Measurements from ENCODE around the gene ISY1. TPM values are rescaled to one million over a fixed set of nuclear protein-coding genes. Genes with fewer than 3 reads are reported as not detected.
A peak's percentile ranks its signal among the peaks of the same experiment; 100 is the strongest.
"Not testable (repeated sequence)": the region's sequence is repeated elsewhere in the genome, so short reads cannot be mapped to it uniquely, and the experiment has no call there.

ISY1 gene
- 37.1 TPM for polyA plus RNA-seq (2013, experiment 1 of 2; ENCODE audit: insufficient read length)
- polyA plus RNA-seq (2013, experiment 2 of 2; ENCODE audit: insufficient read length) = 38.5 TPM

GRCh38 chr3:129160891-129161859 is at the start of gene ISY1:
TSS of gene ISY1 (minus strand) at chr3:129161063. CDS start at chr3:129160975, 88 bp downstream.
- DNase-seq = peak; percentile 97

DNA sequence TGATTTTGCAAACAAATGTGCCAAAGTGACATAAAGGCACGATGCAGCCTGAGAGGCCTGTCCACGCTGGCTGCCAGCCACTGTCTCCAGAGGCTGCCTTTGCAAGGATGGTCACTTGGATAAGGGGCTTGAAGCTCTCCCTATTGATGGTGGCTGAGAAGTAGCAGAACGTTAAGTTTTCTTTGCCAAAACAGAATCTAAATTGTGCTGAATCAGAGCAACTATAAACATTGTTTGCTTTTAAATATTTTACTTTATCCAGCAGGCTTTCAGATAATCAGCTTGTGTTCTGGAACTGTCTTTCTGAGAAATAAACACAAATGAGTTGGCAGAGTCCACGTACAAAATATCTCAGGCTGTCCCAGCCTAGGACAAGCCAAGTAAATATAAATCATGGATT is 46.6 kb upstream of the ISY1 start:
- DNase-seq = no peak

DNA sequence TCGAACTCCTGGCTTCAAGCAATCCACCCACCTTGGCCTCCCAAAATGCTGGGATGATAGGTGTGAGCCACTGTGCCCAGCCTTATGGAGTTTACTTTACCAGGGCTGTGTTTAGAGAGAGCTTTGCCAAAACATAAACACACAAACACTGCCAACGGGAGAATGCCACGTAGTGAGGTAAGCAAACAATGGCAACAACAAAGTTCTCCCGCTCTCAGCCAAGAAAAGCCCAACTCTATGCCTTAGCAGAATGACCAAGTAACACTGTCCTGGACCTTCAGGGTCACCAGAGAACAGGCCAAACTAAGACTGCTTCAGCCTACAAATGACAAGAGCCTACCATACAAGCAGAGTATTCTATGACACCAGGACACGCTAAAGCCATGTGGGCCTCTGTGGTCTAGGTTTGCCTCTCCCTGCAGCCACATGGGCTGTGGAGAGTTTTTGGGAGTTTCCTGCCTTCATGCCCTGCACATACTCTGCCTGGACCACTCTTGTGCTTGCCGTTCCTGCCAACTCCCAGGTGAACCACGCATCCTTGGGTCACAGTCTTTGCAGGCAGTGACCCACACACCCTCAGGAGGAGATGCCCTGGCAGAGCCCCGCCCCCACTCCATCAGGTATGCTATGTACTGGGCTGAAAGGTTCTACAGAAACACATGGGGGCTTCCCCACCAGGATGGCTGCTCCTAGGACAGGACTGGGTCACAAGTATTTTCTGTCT is 44.4 kb upstream of the ISY1 start:
- no peak for DNase-seq

DNA sequence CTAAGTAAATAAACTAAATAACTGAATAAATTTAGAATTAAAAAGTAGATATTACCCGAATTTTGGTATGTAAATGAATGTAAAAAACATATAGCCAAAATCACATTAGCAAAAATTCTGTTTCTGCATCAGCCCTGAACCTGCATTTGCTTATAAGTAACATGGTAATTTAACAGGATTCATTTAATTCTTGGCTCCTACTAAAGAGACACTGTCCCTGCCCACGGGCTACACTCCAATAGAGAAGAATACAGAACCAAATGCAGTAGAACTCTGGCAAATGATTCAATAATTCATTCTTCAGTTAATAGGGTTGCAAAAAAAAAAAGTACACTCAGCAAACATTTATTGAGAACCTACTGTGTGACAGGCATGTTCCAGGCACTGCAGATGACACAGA is 43.6 kb upstream of the ISY1 start:
- no peak for DNase-seq

DNA sequence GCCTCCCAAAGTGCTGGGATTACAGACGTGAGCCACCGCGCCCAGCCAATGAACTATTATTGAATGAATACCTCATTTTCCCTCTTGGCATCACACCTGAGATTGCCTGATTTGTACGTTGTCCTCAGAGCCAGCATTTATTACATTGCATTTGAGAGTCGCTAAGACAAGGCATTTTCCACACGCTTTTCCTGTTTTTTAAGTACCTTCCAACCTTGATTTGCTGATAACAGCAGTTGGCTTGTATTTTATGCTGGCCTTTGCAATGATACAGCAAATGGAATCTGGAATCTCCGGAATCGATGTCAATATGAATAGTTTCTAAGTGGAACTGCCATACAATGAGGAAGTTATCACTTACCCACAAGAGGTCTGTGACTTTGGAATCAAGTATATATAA is 38.5 kb upstream of the ISY1 start:
- DNase-seq = no peak

DNA sequence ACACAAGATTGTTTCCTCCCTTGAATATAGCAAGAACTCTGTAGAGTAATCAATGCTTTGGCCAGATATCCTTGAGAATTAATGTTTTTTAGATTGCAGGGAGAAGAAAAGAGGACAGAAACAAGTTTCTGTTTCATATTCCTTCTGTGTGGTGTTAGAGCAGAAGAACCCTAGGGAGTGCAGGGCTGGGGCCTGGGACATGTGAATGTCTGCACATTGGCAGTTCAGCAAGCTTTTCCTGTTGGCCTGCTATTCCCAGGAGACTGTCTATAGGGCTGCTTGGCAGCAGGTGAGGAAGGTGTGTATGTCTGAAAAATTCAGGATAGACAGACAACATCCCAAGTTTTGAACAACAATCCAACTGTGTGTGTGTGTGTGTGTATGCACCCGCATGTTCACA is 36.5 kb upstream of the ISY1 start:
- no peak for DNase-seq

- DNase-seq = no peak
Observed at GRCh38 chr3:129196601-129197000, 35.7 kb upstream of the ISY1 start.

- peak; percentile 92 for DNase-seq
Observed at GRCh38 chr3:129195731-129196256, 34.9 kb upstream of the ISY1 start.

DNA sequence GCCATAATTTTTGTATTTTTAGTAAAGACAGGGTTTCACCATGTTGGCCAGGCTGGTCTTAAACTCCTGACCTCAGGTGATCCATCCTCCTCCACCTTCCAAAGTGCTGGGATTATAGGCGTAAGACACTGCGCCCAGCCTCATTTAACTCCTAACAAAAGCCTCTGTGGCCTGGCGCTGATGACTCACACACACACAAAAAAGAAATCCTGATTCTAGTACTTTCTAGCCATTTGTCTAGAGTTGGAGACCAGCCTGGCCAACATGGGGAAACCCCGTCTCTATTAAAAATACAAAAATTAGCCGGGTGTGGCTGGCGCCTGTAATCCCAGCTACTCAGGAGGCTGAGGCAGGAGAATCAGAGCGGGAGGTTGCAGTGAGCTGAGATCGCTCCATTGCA is 28.9 kb upstream of the ISY1 start:
- DNase-seq = not testable (repeated sequence)

GRCh38 chr3:129187857-129188256 is 27.0 kb upstream of the ISY1 start:
- no peak for DNase-seq

GRCh38 chr3:129185783-129186182 is 24.9 kb upstream of the ISY1 start:
- DNase-seq = no peak

DNA sequence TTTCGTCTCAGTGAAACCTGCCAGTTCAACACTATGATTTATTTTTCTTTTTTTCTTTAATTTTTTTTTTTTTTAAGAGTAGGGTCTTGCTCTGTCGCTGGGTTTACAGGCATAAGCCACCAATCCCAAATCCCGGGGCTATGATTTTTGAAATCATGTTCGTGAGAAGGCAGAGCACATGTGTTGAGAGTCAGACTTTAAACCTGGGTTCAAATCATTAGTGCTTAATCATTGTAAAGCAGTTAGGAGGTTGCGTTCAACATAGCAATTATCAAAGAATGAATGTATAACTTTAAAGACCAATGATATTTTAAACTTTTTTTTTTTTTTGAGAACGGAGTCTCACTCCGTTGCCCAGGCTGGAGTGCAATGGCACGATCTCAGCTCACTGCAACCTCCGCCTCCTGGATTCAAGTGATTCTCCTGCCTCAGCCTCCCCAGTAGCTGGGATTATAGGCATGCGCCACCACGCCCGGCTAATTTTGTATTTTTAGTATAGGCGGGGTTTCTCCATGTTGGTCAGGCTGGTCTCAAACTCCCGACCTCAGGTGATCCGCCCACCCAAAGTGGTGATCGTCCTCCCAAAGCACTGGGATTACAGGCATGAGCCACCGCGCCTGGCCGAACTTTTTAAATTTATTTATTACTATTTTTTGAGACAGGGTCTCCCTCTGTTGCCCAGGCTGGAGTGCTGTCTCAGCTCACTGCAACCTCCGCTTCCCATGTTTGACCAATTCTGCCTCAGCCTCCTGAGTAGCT is 24.1 kb upstream of the ISY1 start:
- DNase-seq = not testable (repeated sequence)

GRCh38 chr3:129184396-129184657 is 23.5 kb upstream of the ISY1 start:
- DNase-seq = peak; percentile 22

GRCh38 chr3:129183569-129184395 is 22.9 kb upstream of the ISY1 start, which contains the start of gene CNBP:
TSS of gene CNBP (minus strand) at chr3:129183896. CDS start at chr3:129171757, 12,139 bp downstream.
- DNase-seq = peak; percentile 95

- DNase-seq = peak; percentile 52
Observed at GRCh38 chr3:129182390-129183185, 21.7 kb upstream of the ISY1 start.

GRCh38 chr3:129181819-129182218 is 21.0 kb upstream of the ISY1 start:
- no peak for DNase-seq

GRCh38 chr3:129180461-129180860 is 19.6 kb upstream of the ISY1 start:
- no peak for DNase-seq

GRCh38 chr3:129176051-129176450 is 15.2 kb upstream of the ISY1 start:
- no peak for DNase-seq

DNA sequence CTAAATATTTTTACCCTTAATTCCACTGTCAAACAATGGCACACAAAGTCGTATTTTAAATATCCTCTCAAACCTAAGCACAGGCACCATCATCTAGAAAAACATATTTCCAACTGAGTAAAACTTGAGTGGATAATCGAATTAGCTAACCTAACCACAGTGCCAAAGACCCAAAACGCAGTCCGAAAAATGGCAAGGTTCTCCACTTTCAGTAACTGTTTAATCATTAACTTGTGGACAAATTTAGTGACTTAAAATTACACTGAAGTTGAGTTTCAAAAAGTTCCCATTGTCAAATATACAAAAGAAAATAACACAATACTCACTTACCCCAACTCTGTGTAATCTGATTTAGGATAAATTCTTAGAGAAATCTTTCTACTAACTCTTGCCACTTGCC is 12.9 kb upstream of the ISY1 start:
- no peak for DNase-seq

DNA sequence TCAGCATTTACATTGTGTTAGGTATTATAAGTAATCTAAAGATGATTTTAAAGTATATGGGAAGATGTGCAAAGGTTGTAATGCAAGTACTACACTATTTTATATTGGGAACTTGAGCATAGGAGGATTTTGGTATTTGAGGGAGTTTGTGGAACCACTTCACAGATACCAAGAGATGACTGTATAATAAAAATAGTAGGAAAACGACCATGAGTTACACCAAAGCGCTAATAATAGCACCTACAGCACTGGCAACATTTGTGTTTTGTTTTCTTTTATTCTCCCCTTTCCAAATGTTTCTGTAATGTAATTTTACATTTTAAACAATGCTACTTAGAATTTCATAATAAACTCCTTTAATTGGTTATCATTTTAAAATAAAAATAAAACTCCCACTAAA is 12.3 kb upstream of the ISY1 start:
- DNase-seq = no peak

Data from fibroblast of skin of scalp (primary cell).